Right lobe of liver (tissue), 6 donors: Measurements from ENCODE around the gene PLPPR3. TPM values are rescaled to one million over a fixed set of nuclear protein-coding genes. Genes with fewer than 3 reads are reported as not detected.

ENCODE experiments used
- ATAC-seq, 4 donors: fragments of 200-7000 bp; cut with Tn5 transposase; one replicate each; pipeline ENCODE4 v1.9.1; 2020; ENCODE audit warnings: mild to moderate bottlenecking in 4 of 4, moderate library complexity in 4 of 4
- DNase-seq, 3 donors: peaks; one replicate each; pipeline ENCODE4 v3.0.0-alpha.2; 2020
- H3K27ac ChIP-seq, 3 donors: fragments of 200-600 bp; one replicate each; pipeline ENCODE4 v1.8.0; 2022
- H3K27me3 ChIP-seq, 2 donors: fragments of 200-600 bp; one replicate each; pipeline ENCODE4 v1.8.0; 2022
- H3K36me3 ChIP-seq, 4 donors: fragments of 200-600 bp; sonication (generic) in 1 of 4; one replicate each; pipeline versions ENCODE4 v1.5.1 to v1.8.0; 2017 to 2022; ENCODE audit warnings: control low read depth in 1 of 4
- H3K4me1 ChIP-seq, 4 donors: fragments of 200-600 bp; sonication (generic) in 1 of 4; one replicate each; pipeline versions ENCODE4 v1.5.1 to v1.8.0; 2017 to 2022; ENCODE audit warnings: control low read depth in 1 of 4
- H3K4me3 ChIP-seq, 3 donors: fragments of 200-600 bp; one replicate each; pipeline ENCODE4 v1.8.0; 2022
- H3K9me3 ChIP-seq, 4 donors: fragments of 200-600 bp; sonication (generic) in 1 of 4; one replicate each; pipeline versions ENCODE4 v1.5.1 to v1.8.0; 2017 to 2022; ENCODE audit warnings: control low read depth in 1 of 4
- POLR2A ChIP-seq: fragments of 450-650 bp; IDR thresholded peaks from one replicate; pipeline ENCODE4 v1.6.1; 2017; ENCODE audit warnings: antibody characterized with exemption, mild to moderate bottlenecking
- WGBS: methylation state at CpG from one replicate; pipeline ENCODE4 v1.1.6; 2018; ENCODE audit warnings: low coverage, low lambda C conversion rate; ENCODE audit not compliant: insufficient coverage; ENCODE audit errors: missing lambda C conversion rate; 5-methylcytosine and 5-hydroxymethylcytosine counted together
- intact Hi-C, 2 donors: fragments of 100-400 bp; cut with DNase I; formaldehyde crosslinking; loops; one replicate each; pipeline versions ENCODE4 v1.11.2 to v1.14.1; 2022
- total RNA-seq, 6 experiments: library from RNA; depleted of rRNA in 2 of 6; stranded (reverse); fragments of >200 nt in 2 of 6; fragmentation: NEBNext Ultra II Directional in 3 of 6; extraction: Animal tissue kit (Norgen Biotek cat#: 25700) in 3 of 6; gene quantifications; one replicate each; pipeline versions ENCODE4 v1.1.0 to v1.2.4, GENCODE V29; 2016 to 2023
- TF ChIP-seq, protein P1 (sequence below), 4 donors: fragments of 200-600 bp in 3 of 4; fragments of 450-650 bp in 1 of 4; IDR thresholded peaks; one replicate each; pipeline versions ENCODE4 v1.5.1 to v1.8.0; 2016 to 2022; ENCODE audit warnings: antibody characterized with exemption in 4 of 4, mild to moderate bottlenecking in 2 of 4
- donor health status: DM: no; HTN: yes; CAD: no.
- donor health status: DM: no; HTN: no; CAD: no.
- donor health status: DM: no; HTN: no; CAD: no.
- donor health status: DM: no; HTN: yes; CAD: no.
- donor health status: DM: no; HTN: yes; CAD: no.

Gene PLPPR3
- total RNA-seq, 6 experiments from 2014 or later = not detected

DNA sequence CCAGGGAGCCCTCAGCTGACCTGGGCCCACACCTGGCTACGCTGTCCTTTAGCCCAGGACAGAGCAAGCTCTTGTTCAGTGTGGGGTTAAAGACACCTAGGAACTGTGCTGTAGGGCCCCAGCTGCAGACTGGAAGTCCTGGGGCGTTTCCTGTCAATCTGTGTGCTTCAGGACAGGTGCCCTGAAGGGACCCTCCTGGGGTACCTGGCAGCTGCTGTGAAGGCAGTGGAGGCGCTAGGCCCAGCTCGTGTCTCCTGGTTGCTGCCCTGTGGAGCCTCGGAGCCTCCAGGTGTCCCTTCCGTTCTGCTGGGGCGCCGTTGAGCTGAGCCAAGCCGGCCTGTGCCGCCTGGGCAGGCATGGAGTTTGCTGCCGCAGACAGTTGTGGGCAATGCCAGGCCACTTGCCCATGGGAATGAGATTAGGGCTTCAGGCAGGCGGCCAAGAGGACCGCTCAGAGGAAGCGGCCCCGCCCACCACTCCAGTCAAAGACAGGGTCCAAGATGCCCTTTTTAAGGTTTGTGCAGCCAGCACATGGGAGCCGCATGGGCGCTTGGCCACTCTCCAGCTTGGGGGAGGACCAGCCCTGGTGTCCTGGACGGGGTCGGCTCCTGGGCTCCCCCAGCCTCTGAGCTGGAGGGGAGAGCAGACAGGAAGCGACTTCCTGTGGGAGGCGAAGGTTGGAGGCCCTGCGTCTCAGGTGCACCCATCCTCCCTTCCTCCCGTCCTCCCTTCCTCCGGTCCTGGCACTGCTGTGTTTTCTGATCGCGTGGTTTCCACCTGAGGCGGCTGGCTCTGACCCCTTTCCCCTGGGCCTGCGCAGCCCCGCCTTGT is 20.5 kb downstream of the PLPPR3 start:
- no peak for ATAC-seq

GRCh38 chr19:800360-801029 is 21.3 kb downstream of the PLPPR3 start:
- peak in 2 of 3 donors; percentile 71 to 82 for DNase-seq
- H3K4me3 ChIP-seq = peak overlapping the region; percentile 90 to 95 (median 93)
- no peaks in the 10 kb centered on the region for H3K27me3 ChIP-seq
- TF ChIP-seq, protein P1, sequence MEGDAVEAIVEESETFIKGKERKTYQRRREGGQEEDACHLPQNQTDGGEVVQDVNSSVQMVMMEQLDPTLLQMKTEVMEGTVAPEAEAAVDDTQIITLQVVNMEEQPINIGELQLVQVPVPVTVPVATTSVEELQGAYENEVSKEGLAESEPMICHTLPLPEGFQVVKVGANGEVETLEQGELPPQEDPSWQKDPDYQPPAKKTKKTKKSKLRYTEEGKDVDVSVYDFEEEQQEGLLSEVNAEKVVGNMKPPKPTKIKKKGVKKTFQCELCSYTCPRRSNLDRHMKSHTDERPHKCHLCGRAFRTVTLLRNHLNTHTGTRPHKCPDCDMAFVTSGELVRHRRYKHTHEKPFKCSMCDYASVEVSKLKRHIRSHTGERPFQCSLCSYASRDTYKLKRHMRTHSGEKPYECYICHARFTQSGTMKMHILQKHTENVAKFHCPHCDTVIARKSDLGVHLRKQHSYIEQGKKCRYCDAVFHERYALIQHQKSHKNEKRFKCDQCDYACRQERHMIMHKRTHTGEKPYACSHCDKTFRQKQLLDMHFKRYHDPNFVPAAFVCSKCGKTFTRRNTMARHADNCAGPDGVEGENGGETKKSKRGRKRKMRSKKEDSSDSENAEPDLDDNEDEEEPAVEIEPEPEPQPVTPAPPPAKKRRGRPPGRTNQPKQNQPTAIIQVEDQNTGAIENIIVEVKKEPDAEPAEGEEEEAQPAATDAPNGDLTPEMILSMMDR (IDR thresholded peaks at IDR 0.05) = no peak
- TF ChIP-seq POLR2A = no peak
- ATAC-seq = peak in 3 of 4 donors; percentile 1 to 15 (median 6)
- 5% methylated on average over 4 of the region's 17 CpGs for WGBS
- peaks cover under 1 to 34% (median 21%) of the 10 kb centered on the region in 4 donors for H3K36me3 ChIP-seq
- H3K27ac ChIP-seq = peak overlapping the region in 2 of 3 donors; percentile 72 to 79
- H3K4me1 ChIP-seq = peaks cover 0 to 31% (median 19%) of the 10 kb centered on the region in 4 donors
- intact Hi-C loops = no loop called here
- no peaks in the 10 kb centered on the region for H3K9me3 ChIP-seq

More for the DNA sequence above, 20.5 kb downstream of the PLPPR3 start:
- intact Hi-C loops = no loop called here
- peak overlapping the region in 2 of 3 donors; percentile 72 to 79 for H3K27ac ChIP-seq
- DNase-seq = peak in 2 of 3 donors; percentile 56 to 75
- H3K27me3 ChIP-seq = no peaks in the 10 kb centered on the region
- peaks cover 8 to 41% (median 27%) of the 10 kb centered on the region in 4 donors for H3K36me3 ChIP-seq
- 33% methylated on average over 7 of the region's 29 CpGs for WGBS
- peak overlapping the region; percentile 21 to 95 (median 93) for H3K4me3 ChIP-seq
- TF ChIP-seq, protein P1 (IDR thresholded peaks at IDR 0.05) = no peak
- no peak for TF ChIP-seq POLR2A
- no peaks in the 10 kb centered on the region for H3K9me3 ChIP-seq
- H3K4me1 ChIP-seq = peaks cover 0 to 31% (median 19%) of the 10 kb centered on the region in 4 donors

GRCh38 chr19:799076-799881 is 22.5 kb downstream of the PLPPR3 start:
- H3K4me3 ChIP-seq = peak overlapping the region; percentile 90 to 95 (median 93)

More at GRCh38 chr19:799076-799881, 22.5 kb downstream of the PLPPR3 start:
- no peaks in the 10 kb centered on the region for H3K9me3 ChIP-seq
- peaks cover 0 to 31% (median 19%) of the 10 kb centered on the region in 4 donors for H3K4me1 ChIP-seq
- no peak for ATAC-seq
- peaks cover 0 to 22% (median 10%) of the 10 kb centered on the region in 4 donors for H3K36me3 ChIP-seq
- no peaks in the 10 kb centered on the region for H3K27me3 ChIP-seq
- whole genome bisulfite sequencing = 0% methylated on average over 13 of the region's 28 CpGs
- H3K27ac ChIP-seq = peak overlapping the region; percentile 72 to 84 (median 79)
- no peak for TF ChIP-seq POLR2A
- TF ChIP-seq, protein P1 (IDR thresholded peaks at IDR 0.05) = peak in 1 of 4 donors; percentile 2
- peak in 1 of 3 donors; percentile 55 for DNase-seq
- intact Hi-C loops = no loop called here
